ENCODE measurements around the gene CDH22. TPM values are rescaled to one million over a fixed set of nuclear protein-coding genes. Genes with fewer than 3 reads are reported as not detected.

The CDH22 gene
- total and polyA plus RNA-seq, 10 of the 15 experiments (the other 5 are each of a cell fraction or from before 2014, with no cell fraction given): not detected

DNA sequence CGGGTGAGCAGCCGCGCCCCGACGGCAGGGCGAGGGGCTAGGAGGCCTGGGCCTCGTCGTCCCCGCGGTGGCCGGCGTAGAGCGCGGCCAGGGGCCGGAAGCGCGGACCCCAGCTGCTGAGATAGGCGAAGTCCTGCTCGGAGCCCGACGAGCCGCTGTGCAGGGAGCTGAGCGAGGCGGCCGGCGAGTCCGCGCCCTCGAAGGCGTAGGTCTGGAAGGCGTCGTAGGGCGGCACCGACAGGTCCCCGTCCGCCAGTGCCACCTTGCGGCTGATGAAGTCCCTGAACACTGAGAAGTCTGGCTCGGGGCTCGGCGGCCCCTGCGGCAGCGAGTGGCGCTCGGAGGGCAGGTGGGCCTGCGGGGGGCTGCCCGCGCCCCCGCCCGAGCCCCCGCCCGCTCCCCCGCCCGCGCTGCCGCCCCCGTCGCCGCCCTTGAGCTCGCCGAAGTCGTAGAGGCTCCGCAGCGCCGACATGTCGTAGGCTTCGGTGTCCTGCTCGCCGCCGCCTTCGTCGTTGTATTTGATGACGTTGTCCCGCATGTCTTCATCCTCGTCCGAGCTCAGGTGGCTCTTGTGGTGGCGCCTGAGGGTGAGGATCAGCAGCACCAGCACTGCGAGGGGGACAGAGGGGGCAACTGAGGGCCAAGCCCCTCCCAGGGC is 133.7 kb downstream of the CDH22 start (continued):
- TF ChIP-seq, protein P1, sequence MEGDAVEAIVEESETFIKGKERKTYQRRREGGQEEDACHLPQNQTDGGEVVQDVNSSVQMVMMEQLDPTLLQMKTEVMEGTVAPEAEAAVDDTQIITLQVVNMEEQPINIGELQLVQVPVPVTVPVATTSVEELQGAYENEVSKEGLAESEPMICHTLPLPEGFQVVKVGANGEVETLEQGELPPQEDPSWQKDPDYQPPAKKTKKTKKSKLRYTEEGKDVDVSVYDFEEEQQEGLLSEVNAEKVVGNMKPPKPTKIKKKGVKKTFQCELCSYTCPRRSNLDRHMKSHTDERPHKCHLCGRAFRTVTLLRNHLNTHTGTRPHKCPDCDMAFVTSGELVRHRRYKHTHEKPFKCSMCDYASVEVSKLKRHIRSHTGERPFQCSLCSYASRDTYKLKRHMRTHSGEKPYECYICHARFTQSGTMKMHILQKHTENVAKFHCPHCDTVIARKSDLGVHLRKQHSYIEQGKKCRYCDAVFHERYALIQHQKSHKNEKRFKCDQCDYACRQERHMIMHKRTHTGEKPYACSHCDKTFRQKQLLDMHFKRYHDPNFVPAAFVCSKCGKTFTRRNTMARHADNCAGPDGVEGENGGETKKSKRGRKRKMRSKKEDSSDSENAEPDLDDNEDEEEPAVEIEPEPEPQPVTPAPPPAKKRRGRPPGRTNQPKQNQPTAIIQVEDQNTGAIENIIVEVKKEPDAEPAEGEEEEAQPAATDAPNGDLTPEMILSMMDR (IDR thresholded peaks at IDR 0.05 in 2 of 3, conservative IDR thresholded peaks at IDR 0.05 in 1 of 3; ENCODE audit: control insufficient read depth in 2 of 3, extremely low read depth in 1 of 3, insufficient read depth in 1 of 3, low read depth in 3 of 3, low read length in 3 of 3): peak; percentile 51 to 81 (median 79)
- no peak for TF ChIP-seq HCFC1 (IDR thresholded peaks at IDR 0.05; ENCODE audit: low read length)
- peak; percentile 56; the same call in 1 of the 2 replicates for TF ChIP-seq RAD21 (IDR thresholded peaks at IDR 0.05; ENCODE audit: insufficient read depth, low read depth, low read length)
- TF ChIP-seq, protein P2, sequence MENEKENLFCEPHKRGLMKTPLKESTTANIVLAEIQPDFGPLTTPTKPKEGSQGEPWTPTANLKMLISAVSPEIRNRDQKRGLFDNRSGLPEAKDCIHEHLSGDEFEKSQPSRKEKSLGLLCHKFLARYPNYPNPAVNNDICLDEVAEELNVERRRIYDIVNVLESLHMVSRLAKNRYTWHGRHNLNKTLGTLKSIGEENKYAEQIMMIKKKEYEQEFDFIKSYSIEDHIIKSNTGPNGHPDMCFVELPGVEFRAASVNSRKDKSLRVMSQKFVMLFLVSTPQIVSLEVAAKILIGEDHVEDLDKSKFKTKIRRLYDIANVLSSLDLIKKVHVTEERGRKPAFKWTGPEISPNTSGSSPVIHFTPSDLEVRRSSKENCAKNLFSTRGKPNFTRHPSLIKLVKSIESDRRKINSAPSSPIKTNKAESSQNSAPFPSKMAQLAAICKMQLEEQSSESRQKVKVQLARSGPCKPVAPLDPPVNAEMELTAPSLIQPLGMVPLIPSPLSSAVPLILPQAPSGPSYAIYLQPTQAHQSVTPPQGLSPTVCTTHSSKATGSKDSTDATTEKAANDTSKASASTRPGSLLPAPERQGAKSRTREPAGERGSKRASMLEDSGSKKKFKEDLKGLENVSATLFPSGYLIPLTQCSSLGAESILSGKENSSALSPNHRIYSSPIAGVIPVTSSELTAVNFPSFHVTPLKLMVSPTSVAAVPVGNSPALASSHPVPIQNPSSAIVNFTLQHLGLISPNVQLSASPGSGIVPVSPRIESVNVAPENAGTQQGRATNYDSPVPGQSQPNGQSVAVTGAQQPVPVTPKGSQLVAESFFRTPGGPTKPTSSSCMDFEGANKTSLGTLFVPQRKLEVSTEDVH (IDR thresholded peaks at IDR 0.05; ENCODE audit: low read depth, partially characterized antibody): no peak
- TF ChIP-seq IKZF1 (conservative IDR thresholded peaks at IDR 0.05): peak; percentile 62
- TF ChIP-seq, protein P3, sequence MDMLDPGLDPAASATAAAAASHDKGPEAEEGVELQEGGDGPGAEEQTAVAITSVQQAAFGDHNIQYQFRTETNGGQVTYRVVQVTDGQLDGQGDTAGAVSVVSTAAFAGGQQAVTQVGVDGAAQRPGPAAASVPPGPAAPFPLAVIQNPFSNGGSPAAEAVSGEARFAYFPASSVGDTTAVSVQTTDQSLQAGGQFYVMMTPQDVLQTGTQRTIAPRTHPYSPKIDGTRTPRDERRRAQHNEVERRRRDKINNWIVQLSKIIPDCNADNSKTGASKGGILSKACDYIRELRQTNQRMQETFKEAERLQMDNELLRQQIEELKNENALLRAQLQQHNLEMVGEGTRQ (IDR thresholded peaks at IDR 0.05; ENCODE audit: borderline replicate concordance, low read depth, low read length): no peak
- TF ChIP-seq TCF12 (IDR thresholded peaks at IDR 0.05; ENCODE audit: low read depth, low read length): no peak
- no peak for TF ChIP-seq WRNIP1 (IDR thresholded peaks at IDR 0.05; ENCODE audit: borderline replicate concordance, low read depth, low read length)
- TF ChIP-seq CEBPB (IDR thresholded peaks at IDR 0.05; ENCODE audit: borderline replicate concordance in 1 of 2, low read depth in 2 of 2, low read length in 2 of 2): no peak
- TF ChIP-seq SREBF2 (IDR thresholded peaks at IDR 0.05; ENCODE audit: low read length): no peak

All from GM12878 (cell line).